Upper lobe of left lung (tissue), 6 donors: ENCODE measurements around the gene MN1. TPM values are rescaled to one million over a fixed set of nuclear protein-coding genes. Genes with fewer than 3 reads are reported as not detected.

Source experiments
- ATAC-seq, 2 donors: fragments of 200-7000 bp; cut with Tn5 transposase; one replicate each; pipeline ENCODE4 v1.9.1; 2022; ENCODE audit warnings: mild to moderate bottlenecking in 2 of 2, moderate library complexity in 2 of 2; ENCODE audit not compliant: low FRiP score in 2 of 2
- DNase-seq, 2 donors: peaks; one replicate each; pipeline ENCODE4 v3.0.0-alpha.2; 2019 to 2020
- H3K27ac ChIP-seq, 4 donors: fragments of 200-600 bp; sonication (generic); one replicate each; pipeline ENCODE4 v1.5.1; 2016 to 2019
- H3K27me3 ChIP-seq, 4 donors: fragments of 200-600 bp; sonication (generic); one replicate each; pipeline ENCODE4 v1.5.1; 2017 to 2019
- H3K36me3 ChIP-seq, 4 donors: fragments of 200-600 bp; sonication (generic); one replicate each; pipeline ENCODE4 v1.5.1; 2016 to 2019
- H3K4me1 ChIP-seq, 4 donors: fragments of 200-600 bp; sonication (generic); one replicate each; pipeline ENCODE4 v1.5.1; 2018 to 2019
- H3K4me3 ChIP-seq, 4 donors: fragments of 200-600 bp; sonication (generic); one replicate each; pipeline ENCODE4 v1.5.1; 2017 to 2019; ENCODE audit warnings: mild to moderate bottlenecking in 2 of 4, moderate library complexity in 1 of 4
- H3K9me3 ChIP-seq, 4 donors: fragments of 200-600 bp; sonication (generic); one replicate each; pipeline ENCODE4 v1.5.1; 2018 to 2019
- EP300 ChIP-seq, 4 donors: sonication (generic); formaldehyde crosslinking; IDR thresholded peaks; one replicate each; pipeline ENCODE4 v1.5.1; 2017; ENCODE audit warnings: antibody characterized with exemption in 4 of 4, control low read depth in 2 of 4
- POLR2A ChIP-seq, 4 donors: fragments of 450-650 bp; IDR thresholded peaks; one replicate each; pipeline ENCODE4 v1.5.1; 2016 to 2017; ENCODE audit warnings: antibody characterized with exemption in 4 of 4, mild to moderate bottlenecking in 2 of 4
- POLR2AphosphoS5 ChIP-seq, 2 donors: sonication (generic); formaldehyde crosslinking; IDR thresholded peaks; one replicate each; pipeline ENCODE4 v1.5.1; 2017; ENCODE audit warnings: antibody characterized with exemption in 2 of 2
- WGBS, 2 donors: methylation state at CpG; one replicate each; pipeline ENCODE4 v1.1.5; 2017 to 2018; 5-methylcytosine and 5-hydroxymethylcytosine counted together
- total RNA-seq, 6 donors: library from RNA; depleted of rRNA in 4 of 6; stranded (reverse); fragments of >200 nt in 4 of 6; gene quantifications; one replicate each; pipeline versions ENCODE4 v1.1.0 to v1.2.1, GENCODE V29; 2016 to 2021
- TF ChIP-seq, protein P1 (sequence below), 6 experiments: fragments of 450-650 bp in 4 of 6; fragments of 200-600 bp in 2 of 6; sonication (generic) in 2 of 6; IDR thresholded peaks; one replicate each; pipeline ENCODE4 v1.5.1; 2016 to 2019; ENCODE audit warnings: antibody characterized with exemption in 6 of 6
- donor health status: DM: no; HTN: no; CAD: no; lungs with moderate emphysema.
- donor health status: DM: no; HTN: yes; CAD: no; lungs with severe emphysema.

MN1 gene
- total RNA-seq, 6 donors from 2014 or later, result 1.0 to 17.8 (median 3.5) TPM

DNA sequence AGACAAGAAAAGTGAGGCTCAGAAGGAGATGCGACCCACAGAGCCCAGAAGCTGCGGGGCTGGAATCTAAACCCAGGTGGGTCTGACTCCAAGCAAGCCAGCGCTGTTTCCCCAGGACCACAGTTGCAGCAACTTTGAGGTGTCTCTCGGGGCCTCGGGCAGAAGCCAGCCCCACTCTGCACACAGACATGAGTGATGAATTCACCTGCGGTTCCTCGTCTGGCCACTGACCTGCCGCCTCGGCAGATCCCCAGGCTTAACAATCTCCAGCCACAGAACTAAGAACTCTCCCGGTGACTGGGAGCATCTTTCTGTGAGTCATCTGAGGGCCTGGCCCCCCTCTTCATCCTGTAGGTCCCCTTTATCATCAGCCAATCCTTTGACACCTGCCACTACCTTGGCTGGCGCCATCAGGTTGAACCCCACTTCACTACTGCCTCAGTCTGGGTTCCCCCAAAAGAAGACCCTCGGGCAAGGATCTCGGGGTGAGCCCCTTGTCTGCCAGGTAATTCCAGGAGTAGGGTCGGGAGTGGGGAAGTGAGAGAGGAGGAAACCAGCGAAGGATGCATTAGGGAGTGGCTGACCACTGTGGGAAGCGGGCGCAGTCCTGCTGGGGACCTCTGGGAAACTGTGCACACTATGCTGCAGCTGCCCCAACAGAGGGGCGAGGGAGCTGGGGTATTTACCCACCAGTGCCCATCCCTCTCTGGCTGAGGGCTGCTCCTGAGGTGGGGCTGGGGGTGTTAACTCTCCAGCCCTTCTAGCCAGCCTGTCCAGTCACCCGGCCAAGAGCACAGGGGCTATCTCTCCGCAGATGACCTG lies 33.0 kb upstream of the MN1 start:
- no peaks in the 10 kb centered on the region for H3K9me3 ChIP-seq
- H3K4me1 ChIP-seq, result no peaks in the 10 kb centered on the region
- 94 to 98% methylated on average over 13 to 18 of the region's 20 CpGs for WGBS, 2 donors
- DNase-seq (no peak), ATAC-seq (peak in 1 of 2 donors; percentile 49)
- no peak overlapping the region for H3K27ac ChIP-seq
- H3K36me3 ChIP-seq, result no peaks in the 10 kb centered on the region
- no peaks in the 10 kb centered on the region for H3K27me3 ChIP-seq
- no peak overlapping the region for H3K4me3 ChIP-seq
- no peak for TF ChIP-seq EP300 (IDR thresholded peaks at IDR 0.05)
- TF ChIP-seq POLR2A (IDR thresholded peaks at IDR 0.05), result no peak
- TF ChIP-seq, protein P1, sequence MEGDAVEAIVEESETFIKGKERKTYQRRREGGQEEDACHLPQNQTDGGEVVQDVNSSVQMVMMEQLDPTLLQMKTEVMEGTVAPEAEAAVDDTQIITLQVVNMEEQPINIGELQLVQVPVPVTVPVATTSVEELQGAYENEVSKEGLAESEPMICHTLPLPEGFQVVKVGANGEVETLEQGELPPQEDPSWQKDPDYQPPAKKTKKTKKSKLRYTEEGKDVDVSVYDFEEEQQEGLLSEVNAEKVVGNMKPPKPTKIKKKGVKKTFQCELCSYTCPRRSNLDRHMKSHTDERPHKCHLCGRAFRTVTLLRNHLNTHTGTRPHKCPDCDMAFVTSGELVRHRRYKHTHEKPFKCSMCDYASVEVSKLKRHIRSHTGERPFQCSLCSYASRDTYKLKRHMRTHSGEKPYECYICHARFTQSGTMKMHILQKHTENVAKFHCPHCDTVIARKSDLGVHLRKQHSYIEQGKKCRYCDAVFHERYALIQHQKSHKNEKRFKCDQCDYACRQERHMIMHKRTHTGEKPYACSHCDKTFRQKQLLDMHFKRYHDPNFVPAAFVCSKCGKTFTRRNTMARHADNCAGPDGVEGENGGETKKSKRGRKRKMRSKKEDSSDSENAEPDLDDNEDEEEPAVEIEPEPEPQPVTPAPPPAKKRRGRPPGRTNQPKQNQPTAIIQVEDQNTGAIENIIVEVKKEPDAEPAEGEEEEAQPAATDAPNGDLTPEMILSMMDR (IDR thresholded peaks at IDR 0.05), result no peak
- no peak for TF ChIP-seq POLR2AphosphoS5 (IDR thresholded peaks at IDR 0.05)

DNA sequence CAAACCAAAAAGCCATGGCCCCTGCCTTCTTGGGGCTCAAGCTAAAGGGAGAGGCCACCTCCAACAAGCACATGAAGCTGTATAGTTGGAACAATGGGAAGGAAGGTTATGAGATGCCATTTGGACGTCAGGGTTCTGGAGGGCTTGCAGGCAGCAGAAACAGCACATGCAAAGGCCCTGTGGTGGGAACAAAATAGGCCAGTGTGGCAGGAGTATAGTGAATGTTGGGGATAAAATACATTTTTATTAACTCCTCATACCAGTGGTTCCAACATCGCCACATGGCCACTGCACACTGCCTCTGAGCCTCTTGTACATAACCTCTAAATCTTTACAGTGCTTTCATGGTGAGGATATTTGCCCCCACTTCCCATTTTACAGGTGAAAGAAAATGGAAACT lies 32.2 kb upstream of the MN1 start:
- DNase-seq, result no peak
- Histone ChIP-seq H3K27ac (no peak overlapping the region), H3K36me3 (no peaks in the 10 kb centered on the region), H3K9me3 (no peaks in the 10 kb centered on the region), H3K4me1 (no peaks in the 10 kb centered on the region), H3K27me3 (no peaks in the 10 kb centered on the region), H3K4me3 (no peak overlapping the region)
- WGBS, 2 donors, result 97% methylated on average over 2 of the region's 2 CpGs
- ATAC-seq, result no peak
- TF ChIP-seq EP300 (IDR thresholded peaks at IDR 0.05), result no peak

DNA sequence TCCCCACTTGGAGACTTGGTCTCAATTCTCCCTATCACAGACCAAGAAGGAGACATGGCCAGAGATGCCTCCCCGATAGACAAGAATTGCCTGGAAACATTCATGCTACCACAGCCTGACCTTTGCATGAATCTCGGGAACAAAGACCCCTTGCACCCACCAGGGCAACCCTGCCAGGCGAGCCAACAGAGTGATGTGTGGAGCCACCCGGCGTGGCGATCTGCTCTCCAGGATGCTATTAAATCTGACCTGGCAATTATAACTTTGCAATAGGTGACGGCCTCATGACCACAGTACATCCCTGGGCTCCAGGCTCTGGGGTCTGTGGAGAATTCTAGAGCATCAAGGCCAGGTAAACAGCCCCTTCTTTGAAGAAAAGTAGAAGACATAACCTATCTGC lies 31.1 kb upstream of the MN1 start:
- H3K27me3 ChIP-seq, result no peaks in the 10 kb centered on the region
- DNase-seq (no peak), ATAC-seq (no peak)
- no peak overlapping the region for H3K4me3 ChIP-seq
- no peak for TF ChIP-seq POLR2AphosphoS5 (IDR thresholded peaks at IDR 0.05)
- WGBS, 2 donors, result 97 to 98% methylated on average over 7 of the region's 7 CpGs
- no peaks in the 10 kb centered on the region for H3K9me3 ChIP-seq
- no peak overlapping the region for H3K27ac ChIP-seq
- H3K36me3 ChIP-seq, result no peaks in the 10 kb centered on the region
- H3K4me1 ChIP-seq, result no peaks in the 10 kb centered on the region

DNA sequence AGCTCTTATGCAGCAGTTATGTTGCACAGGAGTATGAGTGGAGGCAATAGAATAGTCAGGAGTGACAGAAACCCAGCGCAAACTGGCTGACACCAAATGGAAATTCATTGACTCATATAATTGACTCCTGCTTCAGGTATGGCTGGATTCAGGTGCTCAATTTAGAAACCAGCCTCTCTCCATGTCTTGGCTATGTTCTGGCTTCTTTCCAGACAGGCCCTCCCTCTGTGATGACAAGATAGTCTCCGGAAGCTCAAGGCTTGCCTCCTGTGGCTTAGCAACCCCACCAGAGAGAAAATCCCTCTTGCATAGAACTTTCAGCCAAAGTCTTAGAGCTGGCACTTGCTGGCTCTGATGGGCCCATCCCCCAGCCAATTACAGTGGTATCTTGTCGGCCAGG lies 28.1 kb upstream of the MN1 start:
- Histone ChIP-seq H3K27me3 (no peaks in the 10 kb centered on the region), H3K4me3 (no peak overlapping the region), H3K9me3 (no peaks in the 10 kb centered on the region), H3K4me1 (no peaks in the 10 kb centered on the region), H3K27ac (no peak overlapping the region), H3K36me3 (no peaks in the 10 kb centered on the region)
- DNase-seq (no peak), ATAC-seq (no peak)
- 100% methylated on average over 2 to 3 of the region's 3 CpGs for WGBS, 2 donors
- TF ChIP-seq, protein P1 (IDR thresholded peaks at IDR 0.05), result no peak
- no peak for TF ChIP-seq EP300 (IDR thresholded peaks at IDR 0.05)

DNA sequence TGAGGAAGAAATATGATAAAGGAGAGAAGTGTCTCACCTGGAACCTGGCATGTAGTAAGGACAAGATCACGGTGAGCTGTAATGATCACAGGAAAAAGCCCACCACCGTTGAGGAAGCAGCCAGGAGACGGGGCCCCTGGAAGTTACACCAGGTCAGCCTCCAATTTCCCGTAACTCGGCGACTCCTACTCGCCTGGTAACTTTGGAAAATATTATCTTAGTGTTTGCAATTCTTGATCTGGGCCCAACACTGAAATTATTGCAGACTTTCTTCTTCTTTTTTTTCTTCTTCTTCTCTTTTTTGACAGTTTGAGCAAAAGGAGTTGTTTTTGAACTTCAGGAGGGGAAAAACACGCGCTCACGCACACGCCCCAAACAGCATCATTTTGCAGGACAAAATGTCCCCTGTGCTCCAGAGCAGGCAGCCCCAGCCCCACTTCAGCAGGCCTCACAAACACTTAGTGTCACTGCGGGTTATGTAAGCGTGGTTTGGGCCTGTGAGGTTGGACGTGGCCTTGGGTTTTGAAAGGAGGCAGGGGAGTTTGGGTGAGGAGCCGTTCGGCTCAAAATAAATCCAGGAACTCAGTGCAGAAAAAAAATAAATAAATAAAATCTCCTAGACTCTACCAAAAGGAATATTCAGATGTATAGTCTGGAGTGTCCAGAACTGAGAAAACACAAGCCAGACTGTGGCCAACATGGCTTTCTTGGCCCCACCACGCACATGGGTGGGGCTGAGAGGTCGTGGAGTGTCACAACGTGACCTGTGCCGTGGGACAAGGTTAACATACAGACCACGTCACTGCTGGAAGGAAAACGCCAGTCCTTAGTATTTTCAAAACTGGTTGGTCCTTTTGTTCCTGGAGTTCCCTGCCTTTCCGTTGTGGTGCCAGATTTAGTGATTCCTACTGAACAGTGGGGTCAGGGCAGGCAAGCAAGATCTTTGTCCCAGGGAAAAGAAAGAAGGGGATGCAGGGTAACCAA lies 26.3 kb upstream of the MN1 start:
- TF ChIP-seq POLR2AphosphoS5 (IDR thresholded peaks at IDR 0.05) (no peak), POLR2A (IDR thresholded peaks at IDR 0.05) (no peak), EP300 (IDR thresholded peaks at IDR 0.05) (no peak)
- TF ChIP-seq, protein P1 (IDR thresholded peaks at IDR 0.05), result no peak
- no peaks in the 10 kb centered on the region for H3K27me3 ChIP-seq
- DNase-seq (no peak), ATAC-seq (peak in 1 of 2 donors; percentile 37)
- no peaks in the 10 kb centered on the region for H3K36me3 ChIP-seq
- H3K9me3 ChIP-seq, result no peaks in the 10 kb centered on the region
- WGBS, 2 donors, result 73 to 83% methylated on average over 23 of the region's 23 CpGs
- H3K27ac ChIP-seq, result no peak overlapping the region
- no peak overlapping the region for H3K4me3 ChIP-seq
- H3K4me1 ChIP-seq, result no peaks in the 10 kb centered on the region
